Measurements from ENCODE around the gene IMMP2L.

DNA sequence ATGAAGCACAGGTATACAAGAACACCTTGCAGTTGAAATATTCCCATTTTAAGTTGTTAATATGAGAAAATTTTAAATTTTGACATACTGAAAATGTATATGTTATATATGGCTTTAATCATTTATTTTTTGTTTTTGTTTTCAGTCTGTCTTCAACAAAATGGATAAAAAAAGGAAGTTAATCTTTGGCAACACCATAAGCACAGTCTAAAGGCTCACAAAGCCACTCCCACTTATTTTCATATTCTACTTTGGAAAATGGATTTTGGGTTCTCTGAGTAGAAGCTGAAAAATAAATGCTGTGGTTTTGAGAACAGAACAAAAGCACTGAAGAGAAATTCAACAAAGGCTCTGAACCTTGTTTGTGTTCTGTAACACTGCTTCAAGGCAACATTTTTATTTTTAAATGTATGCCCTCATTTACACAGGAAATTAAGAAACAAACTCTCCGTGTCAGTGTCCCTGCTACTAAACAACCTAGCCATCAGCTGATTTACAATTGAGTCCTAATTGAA is 552.7 kb downstream of the IMMP2L start:
- TF ChIP-seq EZH2 (IDR thresholded peaks at IDR 0.05; ENCODE audit: insufficient read depth, poor library complexity, severe bottlenecking) (no peak), EZH2phosphoT487 (IDR thresholded peaks at IDR 0.05; ENCODE audit: insufficient read depth, low read depth) (no peak)

All from GM23248 (cell line).